Esophagus squamous epithelium (tissue), 5 donors: Measurements from ENCODE around the gene TET3. TPM values are rescaled to one million over a fixed set of nuclear protein-coding genes. Genes with fewer than 3 reads are reported as not detected.
A peak's percentile ranks its signal among the peaks of the same experiment; 100 is the strongest.

Experiments used
- DNase-seq: peaks from one replicate; lab custom pipeline; 2025; lab: John Stamatoyannopoulos, UW
- H3K27ac ChIP-seq, 4 donors: fragments of 200-600 bp; sonication (generic); one replicate each; pipeline ENCODE4 v1.5.1; 2016 to 2019; ENCODE audit warnings: mild to moderate bottlenecking in 1 of 4
- H3K27me3 ChIP-seq, 4 donors: fragments of 200-600 bp; sonication (generic); 1 replicate in 3 of 4; 2 replicates in 1 of 4; pipeline versions ENCODE4 v1.5.1 to v1.6.0; 2017 to 2021; ENCODE audit warnings: antibody characterized with exemption in 1 of 4
- H3K36me3 ChIP-seq, 3 donors: fragments of 200-600 bp; sonication (generic); one replicate each; pipeline ENCODE4 v1.5.1; 2016 to 2019
- H3K4me1 ChIP-seq, 3 donors: fragments of 200-600 bp; sonication (generic); one replicate each; pipeline ENCODE4 v1.5.1; 2017 to 2019
- H3K4me3 ChIP-seq, 4 donors: fragments of 200-600 bp; sonication (generic); 1 replicate in 3 of 4; 2 replicates in 1 of 4; pipeline ENCODE4 v1.5.1; 2016 to 2019; ENCODE audit warnings: mild to moderate bottlenecking in 2 of 4, moderate library complexity in 1 of 4
- H3K9me3 ChIP-seq, 3 donors: fragments of 200-600 bp; sonication (generic); one replicate each; pipeline ENCODE4 v1.5.1; 2016 to 2019
- POLR2A ChIP-seq, 4 donors: fragments of 450-650 bp; IDR thresholded peaks; one replicate each; pipeline ENCODE4 v1.6.1; 2017; ENCODE audit warnings: antibody characterized with exemption in 4 of 4, mild to moderate bottlenecking in 4 of 4, moderate library complexity in 3 of 4
- WGBS, 2 donors: methylation state at CpG; one replicate each; pipeline ENCODE4 v1.1.5; 2018; 5-methylcytosine and 5-hydroxymethylcytosine counted together
- intact Hi-C: fragments of 100-400 bp; cut with DNase I; formaldehyde crosslinking; loops from one replicate; pipeline ENCODE4 v1.15.0; 2022
- total RNA-seq, 4 donors: library from RNA; depleted of rRNA; stranded (reverse); fragments of >200 nt; gene quantifications; one replicate each; pipeline ENCODE4 v1.1.0, GENCODE V29; 2016
- TF ChIP-seq, protein P1 (sequence below), 6 experiments: fragments of 450-650 bp in 4 of 6; fragments of 200-600 bp in 2 of 6; sonication (generic) in 2 of 6; IDR thresholded peaks; one replicate each; pipeline ENCODE4 v1.5.1; 2016 to 2019; ENCODE audit warnings: antibody characterized with exemption in 6 of 6, mild to moderate bottlenecking in 4 of 6, moderate library complexity in 4 of 6
- donor health status: DM: yes; HTN: yes; CAD: no.

TET3 gene
- total RNA-seq, 4 donors from 2014 or later = 6.6 to 20.2 (median 16.2) TPM

DNA sequence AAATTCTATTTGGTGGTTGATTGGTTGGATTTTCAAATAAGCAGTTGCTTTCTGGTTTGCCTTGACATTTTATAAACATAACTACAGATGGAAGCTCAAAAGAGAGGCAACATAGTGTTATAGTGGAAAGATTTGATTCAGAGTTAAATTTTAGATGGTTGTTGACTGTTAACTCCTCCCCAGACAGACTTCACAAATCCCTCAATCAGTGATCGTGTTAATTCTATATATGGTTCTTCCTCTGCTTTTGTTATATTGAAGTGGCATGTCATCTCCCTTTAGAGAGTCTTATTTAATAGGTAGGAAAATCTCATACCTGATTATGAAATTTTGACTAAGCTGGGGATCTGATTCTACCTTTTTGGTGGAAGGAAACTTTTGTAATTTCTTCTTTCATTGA lies 38.5 kb upstream of the TET3 start:
- 77 to 95% methylated on average over 1 of the region's 1 CpG for WGBS, 2 donors
- Histone ChIP-seq H3K27ac (no peak overlapping the region), H3K9me3 (no peaks in the 10 kb centered on the region), H3K36me3 (peaks cover 9 to 89% (median 17%) of the 10 kb centered on the region in 3 donors), H3K4me1 (peaks cover 0 to 5% (median under 1%) of the 10 kb centered on the region in 3 donors), H3K4me3 (no peak overlapping the region), H3K27me3 (no peaks in the 10 kb centered on the region)
- TF ChIP-seq POLR2A (IDR thresholded peaks at IDR 0.05) = no peak
- TF ChIP-seq, protein P1, sequence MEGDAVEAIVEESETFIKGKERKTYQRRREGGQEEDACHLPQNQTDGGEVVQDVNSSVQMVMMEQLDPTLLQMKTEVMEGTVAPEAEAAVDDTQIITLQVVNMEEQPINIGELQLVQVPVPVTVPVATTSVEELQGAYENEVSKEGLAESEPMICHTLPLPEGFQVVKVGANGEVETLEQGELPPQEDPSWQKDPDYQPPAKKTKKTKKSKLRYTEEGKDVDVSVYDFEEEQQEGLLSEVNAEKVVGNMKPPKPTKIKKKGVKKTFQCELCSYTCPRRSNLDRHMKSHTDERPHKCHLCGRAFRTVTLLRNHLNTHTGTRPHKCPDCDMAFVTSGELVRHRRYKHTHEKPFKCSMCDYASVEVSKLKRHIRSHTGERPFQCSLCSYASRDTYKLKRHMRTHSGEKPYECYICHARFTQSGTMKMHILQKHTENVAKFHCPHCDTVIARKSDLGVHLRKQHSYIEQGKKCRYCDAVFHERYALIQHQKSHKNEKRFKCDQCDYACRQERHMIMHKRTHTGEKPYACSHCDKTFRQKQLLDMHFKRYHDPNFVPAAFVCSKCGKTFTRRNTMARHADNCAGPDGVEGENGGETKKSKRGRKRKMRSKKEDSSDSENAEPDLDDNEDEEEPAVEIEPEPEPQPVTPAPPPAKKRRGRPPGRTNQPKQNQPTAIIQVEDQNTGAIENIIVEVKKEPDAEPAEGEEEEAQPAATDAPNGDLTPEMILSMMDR (IDR thresholded peaks at IDR 0.05) = no peak
- intact Hi-C loops = no loop called here
- no peak for DNase-seq

- H3K4me1 ChIP-seq = peaks cover 0 to under 1% (median 0%) of the 10 kb centered on the region in 3 donors
- no peaks in the 10 kb centered on the region for H3K27me3 ChIP-seq
- no peak for DNase-seq
- TF ChIP-seq, protein P1 (IDR thresholded peaks at IDR 0.05) = no peak
- no peak for TF ChIP-seq POLR2A (IDR thresholded peaks at IDR 0.05)
- peaks cover 12 to 92% (median 21%) of the 10 kb centered on the region in 3 donors for H3K36me3 ChIP-seq
- intact Hi-C loops = no loop called here
- no peaks in the 10 kb centered on the region for H3K9me3 ChIP-seq
- H3K4me3 ChIP-seq = no peak overlapping the region
- H3K27ac ChIP-seq = no peak overlapping the region
- 81 to 82% methylated on average over 3 of the region's 3 CpGs for WGBS, 2 donors
These were observed 38.0 kb upstream of the TET3 start for GRCh38 chr2:73946666-73947065.

DNA sequence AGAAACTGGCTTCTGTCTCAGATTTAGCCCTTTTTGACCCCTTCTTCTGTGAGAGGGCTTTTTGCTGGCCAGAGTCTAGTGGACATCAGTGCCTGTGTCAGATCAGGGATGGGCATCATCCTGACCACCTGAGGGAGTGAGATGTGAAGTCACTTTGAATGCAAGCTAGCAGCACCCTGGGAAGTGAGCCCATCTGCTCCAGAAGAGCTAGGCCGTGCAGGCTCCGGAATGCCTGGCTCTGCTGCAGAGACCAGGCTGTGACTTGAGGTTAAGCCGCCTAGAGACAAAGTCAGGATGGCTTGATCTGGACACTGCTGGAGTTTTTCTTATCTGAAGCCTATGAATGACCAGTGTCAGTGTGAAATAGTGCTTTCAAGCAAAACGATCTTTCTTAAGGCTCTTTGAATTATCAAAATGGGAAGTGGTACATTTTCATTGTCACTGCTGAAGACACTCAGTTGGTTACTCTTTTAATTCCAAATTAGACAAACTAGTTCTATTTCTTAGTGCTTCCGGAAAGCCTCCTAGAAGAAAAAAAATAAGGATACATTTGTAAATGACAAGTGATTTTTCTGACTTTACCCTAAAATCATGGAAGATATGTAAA lies 37.2 kb upstream of the TET3 start:
- TF ChIP-seq, protein P1 (IDR thresholded peaks at IDR 0.05) = no peak
- TF ChIP-seq POLR2A (IDR thresholded peaks at IDR 0.05) = no peak
- no peaks in the 10 kb centered on the region for H3K9me3 ChIP-seq
- H3K36me3 ChIP-seq = peaks cover 16 to 95% (median 22%) of the 10 kb centered on the region in 3 donors
- WGBS, 2 donors = 68 to 88% methylated on average over 2 to 4 of the region's 5 CpGs
- H3K27me3 ChIP-seq = no peaks in the 10 kb centered on the region
- intact Hi-C loops = no loop called here
- H3K4me3 ChIP-seq = no peak overlapping the region
- H3K27ac ChIP-seq = no peak overlapping the region
- no peak for DNase-seq
- peaks cover 0 to 6% (median 0%) of the 10 kb centered on the region in 3 donors for H3K4me1 ChIP-seq

DNA sequence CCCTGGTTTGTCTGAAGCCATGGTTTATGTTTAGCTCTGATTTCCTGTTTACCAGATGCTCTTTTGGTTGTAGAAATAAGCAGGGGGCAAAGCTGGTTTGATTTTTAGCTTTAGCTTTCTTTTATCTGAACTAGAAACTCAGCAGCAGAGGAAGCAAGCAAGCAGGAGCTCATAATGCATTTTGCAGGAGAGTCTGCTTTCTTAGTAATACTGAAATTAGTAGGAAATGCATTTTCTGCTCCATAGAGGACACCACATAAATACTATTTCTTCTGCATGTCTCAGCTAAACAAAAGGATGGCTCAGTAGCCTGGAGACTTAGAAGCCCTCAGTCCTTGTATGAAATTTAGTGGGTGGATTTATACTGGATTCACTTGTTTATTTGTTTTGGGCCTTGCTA lies 34.9 kb upstream of the TET3 start:
- no peak for DNase-seq
- no peaks in the 10 kb centered on the region for H3K27me3 ChIP-seq
- no peak overlapping the region for H3K4me3 ChIP-seq
- no peak overlapping the region for H3K27ac ChIP-seq
- peaks cover 16 to 100% (median 22%) of the 10 kb centered on the region in 3 donors for H3K36me3 ChIP-seq
- H3K9me3 ChIP-seq = no peaks in the 10 kb centered on the region
- TF ChIP-seq, protein P1 (IDR thresholded peaks at IDR 0.05) = no peak
- no peak for TF ChIP-seq POLR2A (IDR thresholded peaks at IDR 0.05)
- H3K4me1 ChIP-seq = peaks cover 0 to 9% (median 0%) of the 10 kb centered on the region in 3 donors
- intact Hi-C loops = no loop called here

GRCh38 chr2:73952499-73953446 lies 31.9 kb upstream of the TET3 start:
- peaks cover 12 to 100% (median 17%) of the 10 kb centered on the region in 3 donors for H3K36me3 ChIP-seq

More at GRCh38 chr2:73952499-73953446, 31.9 kb upstream of the TET3 start:
- no peak for TF ChIP-seq POLR2A (IDR thresholded peaks at IDR 0.05)
- TF ChIP-seq, protein P1 (IDR thresholded peaks at IDR 0.05) = no peak
- no peak for DNase-seq
- intact Hi-C loops = no loop called here
- H3K27ac ChIP-seq = peak overlapping the region in 1 of 4 donors; percentile 33
- WGBS, 2 donors = 57 to 66% methylated on average over 12 of the region's 12 CpGs
- H3K27me3 ChIP-seq = no peaks in the 10 kb centered on the region
- H3K4me1 ChIP-seq = peaks cover 0 to 14% (median 0%) of the 10 kb centered on the region in 3 donors
- no peak overlapping the region for H3K4me3 ChIP-seq
- H3K9me3 ChIP-seq = no peaks in the 10 kb centered on the region
